HepG2 (cell line): ENCODE measurements around the gene VPS9D1. TPM values are rescaled to one million over a fixed set of nuclear protein-coding genes. Genes with fewer than 3 reads are reported as not detected.

ENCODE experiments used
- ATF2 ChIP-seq: sonication (generic); formaldehyde crosslinking; IDR thresholded peaks from 2 replicates; pipeline ENCODE4 v1.4.0; 2020; ENCODE audit warnings: missing genetic modification reagents
- GATAD1 ChIP-seq: IDR thresholded peaks from 2 replicates; pipeline ENCODE4 v1.6.1; 2016; ENCODE audit warnings: missing genetic modification reagents, missing compliant biosample characterization
- HIC2 ChIP-seq: sonication (generic); formaldehyde crosslinking; IDR thresholded peaks from 2 replicates; pipeline ENCODE4 v1.9.0; 2022; ENCODE audit warnings: low read depth, missing genetic modification reagents
- HOXA5 ChIP-seq: sonication (generic); formaldehyde crosslinking; IDR thresholded peaks from 2 replicates; pipeline ENCODE4 v1.4.0; 2020; ENCODE audit warnings: missing genetic modification reagents
- MAX ChIP-seq: IDR thresholded peaks from 2 replicates; pipeline ENCODE4 v1.6.1; 2012; ENCODE audit warnings: inconsistent platforms
- RBM39 ChIP-seq: fragments of 200-400 bp; formaldehyde crosslinking; IDR thresholded peaks from one replicate; pipeline ENCODE4 v1.6.1; 2018; ENCODE audit warnings: antibody characterized with exemption, mild to moderate bottlenecking, low read depth, low read length; ENCODE audit not compliant: poor library complexity, severe bottlenecking
- RNF2 ChIP-seq: fragments of 450-650 bp; conservative IDR thresholded peaks from 2 replicates; pipeline ENCODE4 v1.6.1; 2016; ENCODE audit warnings: low read depth
- TERF1 ChIP-seq: sonication (generic); formaldehyde crosslinking; IDR thresholded peaks from 2 replicates; pipeline ENCODE4 v1.8.0; 2022; ENCODE audit warnings: mild to moderate bottlenecking, missing genetic modification reagents, moderate library complexity
- TFDP2 ChIP-seq: sonication (generic); formaldehyde crosslinking; IDR thresholded peaks from 2 replicates; pipeline ENCODE4 v1.4.0; 2020; ENCODE audit warnings: missing genetic modification reagents
- TFE3 ChIP-seq: IDR thresholded peaks from 2 replicates; pipeline ENCODE4 v1.6.1; 2016
- THRA ChIP-seq: sonication (generic); formaldehyde crosslinking; IDR thresholded peaks from 2 replicates; pipeline ENCODE4 v1.4.0; 2020; ENCODE audit warnings: missing genetic modification reagents, borderline replicate concordance
- ZBTB44 ChIP-seq: sonication (generic); formaldehyde crosslinking; IDR thresholded peaks from 2 replicates; pipeline ENCODE4 v1.4.0; 2020; ENCODE audit warnings: missing genetic modification reagents
- ZKSCAN5 ChIP-seq: sonication (generic); formaldehyde crosslinking; IDR thresholded peaks from 2 replicates; pipeline ENCODE4 v1.5.1; 2020; ENCODE audit warnings: mild to moderate bottlenecking, missing genetic modification reagents
- ZMYM2 ChIP-seq: sonication (generic); formaldehyde crosslinking; IDR thresholded peaks from 2 replicates; pipeline ENCODE4 v1.8.0; 2022; ENCODE audit warnings: mild to moderate bottlenecking, missing genetic modification reagents
- ZNF280D ChIP-seq: sonication (generic); formaldehyde crosslinking; IDR thresholded peaks from 2 replicates; pipeline ENCODE4 v1.5.1; 2020; ENCODE audit warnings: mild to moderate bottlenecking, missing genetic modification reagents
- polyA plus RNA-seq, 8 experiments: library from polyadenylated mRNA; depleted of rRNA in 3 of 8; stranded (reverse) in 7 of 8; unstranded in 1 of 8; fragments of >200 nt; fragmentation: Illumina TruSeq in 4 of 8; extraction: Trizol in 4 of 8; gene quantifications; 2 replicates each; pipeline versions ENCODE4 v1.2.1 to v1.2.3, GENCODE V29; 2011 to 2016; ENCODE audit warnings: low read depth in 4 of 8, missing spikeins in 1 of 8, mixed read lengths in 1 of 8; ENCODE audit not compliant: insufficient read depth in 1 of 8
- total RNA-seq, 5 experiments: library from RNA; depleted of rRNA; stranded (reverse); fragments of >200 nt; fragmentation: Illumina TruSeq; extraction: Trizol; gene quantifications; 2 replicates each; pipeline ENCODE4 v1.2.3, GENCODE V29; 2016; ENCODE audit warnings: low read depth in 1 of 5

VPS9D1 gene
- total and polyA plus RNA-seq, 2 of the 13 experiments (the other 11 are each of a cell fraction or from before 2014, with no cell fraction given), result 10.1 to 13.2 TPM

GRCh38 chr16:89720551-89720812 is 216 bp downstream of the VPS9D1 start (continued):
- TF ChIP-seq RNF2 (no peak), HOXA5 (CRISPR knock-in tag) (peak; percentile 5; the same call in 1 of the 2 replicates), ATF2 (CRISPR knock-in tag) (peak; percentile 10; the same call in 1 of the 2 replicates), THRA (CRISPR knock-in tag) (no peak), ZNF280D (CRISPR knock-in tag) (no peak), GATAD1 (CRISPR knock-in tag) (no peak), HIC2 (CRISPR knock-in tag) (no peak), ZBTB44 (no peak), RBM39 (no peak), TFDP2 (CRISPR knock-in tag) (peak; percentile 47), MAX (no peak), ZMYM2 (CRISPR knock-in tag) (no peak), TFE3 (CRISPR knock-in tag) (no peak), ZKSCAN5 (CRISPR knock-in tag) (no peak), TERF1 (CRISPR knock-in tag) (peak; percentile 21; the same call in 1 of the 2 replicates)
